K562 (cell line): ENCODE results near the gene ARHGAP24. TPM values are rescaled to one million over a fixed set of nuclear protein-coding genes. Genes with fewer than 3 reads are reported as not detected.

ENCODE experiments used
- ATAC-seq: fragments of 200-7000 bp; cut with Tn5 transposase; 3 replicates; pipeline ENCODE4 v1.9.1; 2020; ENCODE audit warnings: moderate library complexity
- BruUV-seq: library from RNA; stranded (reverse); fragments of 400-500 nt; replicated peaks from 2 replicates; lab custom pipeline; 2021; lab: Mats Ljungman, UMichigan
- CTCF ChIA-PET: fragments of 300-600 bp; formaldehyde crosslinking; extraction: SDS; loops from one replicate; lab custom pipeline; 2021; ENCODE audit warnings: low intra/inter-chr PET ratio; lab: Yijun Ruan, JAX
- POLR2A ChIA-PET: fragments of 300-600, 350-650 bp; sonication (Branson Sonifier 250); formaldehyde crosslinking; extraction: SDS; loops from one replicate; lab custom pipeline; 2021; ENCODE audit warnings: antibody characterized with exemption, inconsistent platforms; lab: Yijun Ruan, JAX
- DNase-seq, 4 experiments: peaks; one replicate each; pipeline versions ENCODE4 v3.0.0 to v3.0.0-alpha.2; 2011 to 2018; ENCODE audit warnings: low spot score in 3 of 4, mixed read lengths in 3 of 4; ENCODE audit errors: extremely low read depth in 1 of 4
- FAIRE-seq: peaks from 2 replicates; lab custom pipeline; 2011; peaks lifted over from hg19 to GRCh38; lab: Jason Lieb, UNC
- H2AFZ ChIP-seq: 2 replicates; pipeline ENCODE4 v1.6.0; 2011; ENCODE audit warnings: low read depth, low read length, control low read depth, inconsistent platforms
- H3K27ac ChIP-seq: fragments of 200-600 bp; 3 replicates; pipeline ENCODE4 v1.8.0; 2011; ENCODE audit warnings: low read depth, mild to moderate bottlenecking, control low read depth, inconsistent platforms, low read length, moderate library complexity, mixed read lengths; ENCODE audit errors: extremely low read depth
- H3K27me3 ChIP-seq, 2 experiments: fragments of 300-600 bp in 1 of 2; 2 replicates in 1 of 2; 3 replicates in 1 of 2; pipeline versions ENCODE4 v1.6.0 to v1.8.0; 2011; ENCODE audit warnings: inconsistent platforms in 2 of 2, low read length in 2 of 2, mild to moderate bottlenecking in 1 of 2, mixed read lengths in 1 of 2, moderate library complexity in 1 of 2; ENCODE audit not compliant: control insufficient read depth in 2 of 2, insufficient read depth in 2 of 2
- H3K36me3 ChIP-seq: fragments of 300-600 bp; 3 replicates; pipeline ENCODE4 v1.8.0; 2011; ENCODE audit warnings: mild to moderate bottlenecking, low read length, inconsistent platforms; ENCODE audit not compliant: control insufficient read depth, insufficient read depth
- H3K4me1 ChIP-seq, 2 experiments: fragments of 200-600 bp in 1 of 2; replicated peaks in 1 of 2; 2 replicates in 1 of 2; 3 replicates in 1 of 2; pipeline versions ENCODE4 v1.5.1 to v1.8.0; 2011; ENCODE audit warnings: inconsistent platforms in 2 of 2, low read length in 2 of 2, mild to moderate bottlenecking in 1 of 2, mixed read lengths in 1 of 2, moderate library complexity in 1 of 2; ENCODE audit not compliant: control insufficient read depth in 2 of 2, insufficient read depth in 2 of 2
- H3K4me2 ChIP-seq: 2 replicates; pipeline ENCODE4 v1.6.1; 2011; ENCODE audit warnings: low read length, control low read depth, inconsistent platforms, mixed read lengths; ENCODE audit not compliant: insufficient read depth
- H3K4me3 ChIP-seq: fragments of 200-600 bp; sonication (generic), shearing (Covaris generic); 2 replicates; pipeline ENCODE4 v1.5.1; 2016; ENCODE audit warnings: control low read depth, inconsistent platforms
- H3K79me2 ChIP-seq: fragments of 200-600 bp; 3 replicates; pipeline ENCODE4 v1.8.0; 2011; ENCODE audit warnings: low read length, inconsistent platforms; ENCODE audit not compliant: control insufficient read depth, insufficient read depth
- H3K9ac ChIP-seq, 2 experiments: 2 replicates each; pipeline versions ENCODE4 v1.6.0 to v1.6.1; 2011; ENCODE audit warnings: low read depth in 2 of 2, low read length in 2 of 2, control low read depth in 1 of 2, inconsistent platforms in 1 of 2, mild to moderate bottlenecking in 1 of 2, mixed read lengths in 1 of 2; ENCODE audit not compliant: insufficient read depth in 1 of 2
- H3K9me1 ChIP-seq: one replicate; pipeline ENCODE4 v1.6.0; 2011; ENCODE audit warnings: inconsistent platforms, mild to moderate bottlenecking, low read length, moderate library complexity; ENCODE audit not compliant: control insufficient read depth, insufficient read depth
- H3K9me3 ChIP-seq: replicated peaks from 2 replicates; pipeline ENCODE4 v1.5.1; 2011; ENCODE audit warnings: low read depth, low read length, inconsistent platforms; ENCODE audit not compliant: control insufficient read depth, insufficient read depth
- H4K20me1 ChIP-seq: replicated peaks from 2 replicates; pipeline ENCODE4 v1.6.1; 2011; ENCODE audit warnings: low read length, inconsistent platforms, mixed read lengths; ENCODE audit not compliant: control insufficient read depth, insufficient read depth
- NONO ChIP-seq, 2 experiments: fragments of 200-400 bp in 1 of 2; fragments of 450-650 bp in 1 of 2; formaldehyde crosslinking in 1 of 2; IDR thresholded peaks; 2 replicates each; pipeline ENCODE4 v1.6.1; 2017; ENCODE audit warnings: low read depth in 2 of 2, mild to moderate bottlenecking in 2 of 2, moderate library complexity in 2 of 2, low read length in 1 of 2
- NR4A1 ChIP-seq, 2 experiments: fragments of 250-450 bp in 1 of 2; fragments of 450-650 bp in 1 of 2; sonication (Bioruptor Pico) in 1 of 2; IDR thresholded peaks; 2 replicates each; pipeline versions ENCODE4 v1.4.0 to v1.6.1; 2016 to 2020; ENCODE audit warnings: mild to moderate bottlenecking in 2 of 2, missing compliant biosample characterization in 1 of 2, missing genetic modification characterization in 1 of 2, moderate library complexity in 1 of 2
- RBM25 ChIP-seq: fragments of 200-400 bp; formaldehyde crosslinking; IDR thresholded peaks from 2 replicates; pipeline ENCODE4 v1.6.1; 2018; ENCODE audit warnings: low read length, low read depth, moderate library complexity; ENCODE audit not compliant: severe bottlenecking
- RFX7 ChIP-seq: fragments of 250-450 bp; sonication (Bioruptor Pico); IDR thresholded peaks from 2 replicates; pipeline ENCODE4 v1.5.1; 2021; ENCODE audit warnings: mild to moderate bottlenecking
- SMC3 ChIP-seq: conservative IDR thresholded peaks from 2 replicates; pipeline ENCODE4 v1.6.1; 2011; ENCODE audit warnings: low read depth, low read length, improper control_type of control experiment; ENCODE audit not compliant: insufficient read depth
- SNIP1 ChIP-seq: fragments of 450-650 bp; IDR thresholded peaks from 2 replicates; pipeline ENCODE4 v1.7.1; 2017; ENCODE audit warnings: low read depth, mild to moderate bottlenecking
- TEAD4 ChIP-seq, 2 experiments: sonication (generic) in 1 of 2; formaldehyde crosslinking in 1 of 2; IDR thresholded peaks; 2 replicates each; pipeline versions ENCODE4 v1.6.1 to v1.8.0; 2012 to 2022; ENCODE audit warnings: borderline replicate concordance in 1 of 2, inconsistent platforms in 1 of 2, low read length in 1 of 2, mild to moderate bottlenecking in 1 of 2, missing genetic modification reagents in 1 of 2
- ZBTB17 ChIP-seq: fragments of 450-650 bp; formaldehyde crosslinking; IDR thresholded peaks from 2 replicates; pipeline ENCODE4 v1.4.0; 2020; ENCODE audit warnings: mild to moderate bottlenecking
- ZBTB7A ChIP-seq: IDR thresholded peaks from 2 replicates; pipeline ENCODE4 v1.6.1; 2011; ENCODE audit warnings: low read depth, mild to moderate bottlenecking, low read length, moderate library complexity, borderline replicate concordance; ENCODE audit not compliant: control insufficient read depth
- ZBTB8A ChIP-seq: fragments of 450-650 bp; IDR thresholded peaks from 2 replicates; pipeline ENCODE4 v1.6.1; 2018; ENCODE audit warnings: mild to moderate bottlenecking, moderate library complexity; ENCODE audit not compliant: partially characterized antibody
- ZFP1 ChIP-seq: fragments of 450-650 bp; formaldehyde crosslinking; IDR thresholded peaks from 2 replicates; pipeline ENCODE4 v1.4.0; 2020; ENCODE audit warnings: mild to moderate bottlenecking, mixed read lengths
- ZKSCAN1 ChIP-seq: fragments of 150-350 bp; IDR thresholded peaks from 2 replicates; pipeline ENCODE4 v1.6.1; 2016; ENCODE audit warnings: low read depth, low read length
- ZNF253 ChIP-seq: fragments of 250-450 bp; sonication (Bioruptor Pico); conservative IDR thresholded peaks from 2 replicates; pipeline ENCODE4 v1.6.1; 2021; ENCODE audit warnings: mild to moderate bottlenecking
- ZNF311 ChIP-seq: fragments of 250-450 bp; sonication (Bioruptor Pico); IDR thresholded peaks from 2 replicates; pipeline ENCODE4 v1.4.0; 2020; ENCODE audit warnings: mild to moderate bottlenecking, moderate library complexity
- ZNF324 ChIP-seq: fragments of 250-450 bp; sonication (Bioruptor Pico); IDR thresholded peaks from 2 replicates; pipeline ENCODE4 v1.4.0; 2020; ENCODE audit warnings: mild to moderate bottlenecking
- ZNF57 ChIP-seq: fragments of 450-650 bp; formaldehyde crosslinking; IDR thresholded peaks from 2 replicates; pipeline ENCODE4 v1.4.0; 2020; ENCODE audit warnings: mild to moderate bottlenecking, moderate library complexity
- ZZZ3 ChIP-seq: fragments of 450-650 bp; IDR thresholded peaks from 2 replicates; pipeline ENCODE4 v1.6.1; 2016; ENCODE audit warnings: antibody characterized with exemption, mild to moderate bottlenecking, moderate library complexity
- WGBS: fragments of 100-300 bp; shearing (Covaris generic); methylation state at CpG from one replicate; pipeline ENCODE4 v1.1.6; 2016; ENCODE audit warnings: low coverage, mixed read lengths; ENCODE audit not compliant: insufficient coverage; ENCODE audit errors: missing lambda C conversion rate; 5-methylcytosine and 5-hydroxymethylcytosine counted together
- in situ Hi-C: fragments of 300-500 bp; cut with MboI; formaldehyde crosslinking; loops from 4 replicates; pipeline ENCODE4 v1.15.0; 2018; ENCODE audit warnings: inconsistent platforms, mixed read lengths
- intact Hi-C: fragments of 100-400 bp; cut with micrococcal nuclease; formaldehyde crosslinking; loops from 2 replicates; pipeline ENCODE4 v1.14.2; 2022
- polyA plus RNA-seq, 8 experiments: library from polyadenylated mRNA; depleted of rRNA in 4 of 8; stranded (reverse) in 5 of 8; unstranded in 3 of 8; fragments of >200 nt; fragmentation: Nextera tagmentation in 2 of 8; fragmentation: Illumina TruSeq in 1 of 8; extraction: Ambion mirVana in 2 of 8; extraction: Trizol in 1 of 8; gene quantifications; 2 replicates each; pipeline versions ENCODE4 v1.2.1 to v1.2.3, GENCODE V29; 2011 to 2014; ENCODE audit warnings: inconsistent platforms in 1 of 8, missing spikeins in 1 of 8
- total RNA-seq, 7 experiments: library from RNA; depleted of rRNA in 6 of 7; stranded (reverse); fragments of >200 nt in 6 of 7; fragmentation: Illumina TruSeq in 2 of 7; extraction: Trizol in 2 of 7; gene quantifications; 2 replicates each; pipeline versions ENCODE4 v1.2.1 to v1.2.3, GENCODE V29; 2011 to 2021; ENCODE audit warnings: low replicate concordance in 1 of 7
- TF ChIP-seq, protein P1 (sequence below): sonication (generic); formaldehyde crosslinking; IDR thresholded peaks from 2 replicates; pipeline ENCODE4 v1.8.0; 2023; ENCODE audit warnings: missing genetic modification reagents, mild to moderate bottlenecking, borderline replicate concordance

The ARHGAP24 gene
- total and polyA plus RNA-seq, 9 of the 15 experiments (the other 6 are each of a cell fraction or from before 2014, with no cell fraction given) = 8.0 to 22.6 (median 14.0) TPM

DNA sequence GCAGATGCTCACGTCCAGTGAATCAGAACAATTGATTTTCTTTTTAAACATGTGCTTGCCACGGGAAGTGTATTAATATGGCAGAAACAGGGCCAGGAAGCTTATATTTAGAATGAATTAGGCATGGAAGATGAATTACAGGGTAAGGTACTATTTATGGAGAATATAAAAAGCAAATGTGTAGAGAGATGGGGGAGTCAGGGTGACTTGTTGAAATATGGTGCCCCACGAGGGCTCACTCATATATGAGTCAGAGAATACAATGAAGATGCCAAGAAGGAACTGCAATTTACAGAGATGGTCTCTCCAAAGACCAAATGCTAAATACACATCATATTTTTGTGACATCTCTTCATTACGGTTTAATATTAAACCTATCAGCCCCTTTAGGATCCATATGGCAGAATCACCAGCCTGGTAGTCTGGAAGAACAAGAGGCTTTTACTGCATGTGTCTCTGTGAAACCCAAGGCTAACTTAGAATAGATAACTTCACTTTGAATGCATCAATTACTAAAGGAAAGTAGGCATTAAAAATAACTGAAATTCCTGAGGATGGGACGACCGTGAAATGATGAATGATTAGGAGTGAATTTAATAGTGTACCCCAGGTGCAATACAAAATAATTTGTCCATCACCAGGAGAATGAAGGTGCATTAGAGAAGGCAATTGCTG is 385.3 kb downstream of the ARHGAP24 start:
- FAIRE-seq = no peak
- no peak overlapping the region for H2AFZ ChIP-seq
- no TSS peak for BruUV-seq

More for the DNA sequence above, 385.3 kb downstream of the ARHGAP24 start:
- CTCF ChIA-PET = no interaction called here
- H3K79me2 ChIP-seq = no peaks in the 10 kb centered on the region
- no peak overlapping the region for H3K4me3 ChIP-seq
- WGBS = 30% methylated on average over 6 of the region's 6 CpGs
- DNase-seq = no peak
- H3K27me3 ChIP-seq = no peaks in the 10 kb centered on the region
- no peaks in the 10 kb centered on the region for H3K9me1 ChIP-seq
- TF ChIP-seq ZBTB17 = no peak
- no peak for TF ChIP-seq ZNF311 (CRISPR knock-in tag)
- no peak for TF ChIP-seq ZBTB8A
- no peak for TF ChIP-seq ZBTB7A
- TF ChIP-seq, protein P1, sequence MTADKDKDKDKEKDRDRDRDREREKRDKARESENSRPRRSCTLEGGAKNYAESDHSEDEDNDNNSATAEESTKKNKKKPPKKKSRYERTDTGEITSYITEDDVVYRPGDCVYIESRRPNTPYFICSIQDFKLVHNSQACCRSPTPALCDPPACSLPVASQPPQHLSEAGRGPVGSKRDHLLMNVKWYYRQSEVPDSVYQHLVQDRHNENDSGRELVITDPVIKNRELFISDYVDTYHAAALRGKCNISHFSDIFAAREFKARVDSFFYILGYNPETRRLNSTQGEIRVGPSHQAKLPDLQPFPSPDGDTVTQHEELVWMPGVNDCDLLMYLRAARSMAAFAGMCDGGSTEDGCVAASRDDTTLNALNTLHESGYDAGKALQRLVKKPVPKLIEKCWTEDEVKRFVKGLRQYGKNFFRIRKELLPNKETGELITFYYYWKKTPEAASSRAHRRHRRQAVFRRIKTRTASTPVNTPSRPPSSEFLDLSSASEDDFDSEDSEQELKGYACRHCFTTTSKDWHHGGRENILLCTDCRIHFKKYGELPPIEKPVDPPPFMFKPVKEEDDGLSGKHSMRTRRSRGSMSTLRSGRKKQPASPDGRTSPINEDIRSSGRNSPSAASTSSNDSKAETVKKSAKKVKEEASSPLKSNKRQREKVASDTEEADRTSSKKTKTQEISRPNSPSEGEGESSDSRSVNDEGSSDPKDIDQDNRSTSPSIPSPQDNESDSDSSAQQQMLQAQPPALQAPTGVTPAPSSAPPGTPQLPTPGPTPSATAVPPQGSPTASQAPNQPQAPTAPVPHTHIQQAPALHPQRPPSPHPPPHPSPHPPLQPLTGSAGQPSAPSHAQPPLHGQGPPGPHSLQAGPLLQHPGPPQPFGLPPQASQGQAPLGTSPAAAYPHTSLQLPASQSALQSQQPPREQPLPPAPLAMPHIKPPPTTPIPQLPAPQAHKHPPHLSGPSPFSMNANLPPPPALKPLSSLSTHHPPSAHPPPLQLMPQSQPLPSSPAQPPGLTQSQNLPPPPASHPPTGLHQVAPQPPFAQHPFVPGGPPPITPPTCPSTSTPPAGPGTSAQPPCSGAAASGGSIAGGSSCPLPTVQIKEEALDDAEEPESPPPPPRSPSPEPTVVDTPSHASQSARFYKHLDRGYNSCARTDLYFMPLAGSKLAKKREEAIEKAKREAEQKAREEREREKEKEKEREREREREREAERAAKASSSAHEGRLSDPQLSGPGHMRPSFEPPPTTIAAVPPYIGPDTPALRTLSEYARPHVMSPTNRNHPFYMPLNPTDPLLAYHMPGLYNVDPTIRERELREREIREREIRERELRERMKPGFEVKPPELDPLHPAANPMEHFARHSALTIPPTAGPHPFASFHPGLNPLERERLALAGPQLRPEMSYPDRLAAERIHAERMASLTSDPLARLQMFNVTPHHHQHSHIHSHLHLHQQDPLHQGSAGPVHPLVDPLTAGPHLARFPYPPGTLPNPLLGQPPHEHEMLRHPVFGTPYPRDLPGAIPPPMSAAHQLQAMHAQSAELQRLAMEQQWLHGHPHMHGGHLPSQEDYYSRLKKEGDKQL (CRISPR knock-in tag) = no peak
- TF ChIP-seq TEAD4 (IDR thresholded peaks at IDR 0.05; ENCODE audit: low read length) = no peak
- no peak for TF ChIP-seq TEAD4 (CRISPR knock-in tag; IDR thresholded peaks at IDR 0.05; ENCODE audit: borderline replicate concordance)
- TF ChIP-seq ZNF324 (CRISPR knock-in tag) = no peak
- no peak for TF ChIP-seq ZZZ3
- TF ChIP-seq RFX7 = no peak
- TF ChIP-seq ZNF57 (CRISPR knock-in tag) = no peak
- TF ChIP-seq SNIP1 = no peak
- no peak for TF ChIP-seq RBM25
- TF ChIP-seq NONO (IDR thresholded peaks at IDR 0.05; ENCODE audit: low read depth in 2 of 2, low read length in 1 of 2) = no peak
- no peak for TF ChIP-seq ZNF253
- no peak for TF ChIP-seq NR4A1 (CRISPR knock-in tag; IDR thresholded peaks at IDR 0.05)
- TF ChIP-seq NR4A1 (tag; IDR thresholded peaks at IDR 0.05) = no peak
- no peak for TF ChIP-seq ZKSCAN1
- TF ChIP-seq ZFP1 = no peak
- TF ChIP-seq SMC3 = no peak
- intact Hi-C loops = no loop called here
- no peak overlapping the region for H3K27ac ChIP-seq
- H4K20me1 ChIP-seq = no peaks in the 10 kb centered on the region
- POLR2A ChIA-PET = no interaction called here
- no peak overlapping the region for H3K9ac ChIP-seq
- in situ Hi-C loops = no loop called here
- H3K4me1 ChIP-seq = no peaks in the 10 kb centered on the region; a peak in 2 of 5 replicates
- no peaks in the 10 kb centered on the region for H3K36me3 ChIP-seq
- no peak overlapping the region for H3K4me2 ChIP-seq
- ATAC-seq = no peak
- H3K9me3 ChIP-seq = no peaks in the 10 kb centered on the region
